Adrenal gland (tissue), 12 donors: ENCODE measurements around the gene AFAP1. TPM values are rescaled to one million over a fixed set of nuclear protein-coding genes. Genes with fewer than 3 reads are reported as not detected.

Experiments used
- DNase-seq, 7 donors: peaks; one replicate each; pipeline ENCODE4 v3.0.0-alpha.2; 2019 to 2020
- H3K27ac ChIP-seq, 5 donors: fragments of 200-600 bp; sonication (generic) in 4 of 5; 1 replicate in 3 of 5; 2 replicates in 2 of 5; pipeline versions ENCODE4 v1.5.1 to v1.8.0; 2016 to 2020; ENCODE audit warnings: mild to moderate bottlenecking in 1 of 5
- H3K27me3 ChIP-seq: fragments of 200-600 bp; 2 replicates; pipeline ENCODE4 v1.8.0; 2021
- H3K36me3 ChIP-seq, 2 donors: fragments of 200-600 bp; replicated peaks in 1 of 2; 1 replicate in 1 of 2; 2 replicates in 1 of 2; pipeline versions ENCODE4 v1.5.1 to v1.8.0; 2018 to 2022
- H3K4me1 ChIP-seq, 2 donors: fragments of 200-600 bp; replicated peaks in 1 of 2; 1 replicate in 1 of 2; 2 replicates in 1 of 2; pipeline versions ENCODE4 v1.5.1 to v1.8.0; 2018 to 2021
- H3K4me3 ChIP-seq, 4 donors: fragments of 200-600 bp; sonication (generic) in 3 of 4; one replicate each; pipeline ENCODE4 v1.5.1; 2016 to 2018
- H3K9me3 ChIP-seq, 3 donors: fragments of 200-600 bp; sonication (generic) in 1 of 3; replicated peaks in 1 of 3; 1 replicate in 2 of 3; 2 replicates in 1 of 3; pipeline versions ENCODE4 v1.5.1 to v1.8.0; 2016 to 2021
- POLR2A ChIP-seq, 2 donors: fragments of 450-650 bp; IDR thresholded peaks; one replicate each; pipeline ENCODE4 v1.6.1; 2017; ENCODE audit warnings: antibody characterized with exemption in 2 of 2, mild to moderate bottlenecking in 2 of 2, moderate library complexity in 1 of 2
- WGBS, 4 donors: extraction: QIAGEN DNeasy Blood & Tissue Kit in 2 of 4; methylation state at CpG; one replicate each; pipeline versions ENCODE4 v1.1.5 to v1.1.7; 2013 to 2017; 5-methylcytosine and 5-hydroxymethylcytosine counted together
- intact Hi-C, 2 donors: fragments of 100-400 bp; cut with DNase I; formaldehyde crosslinking; loops; one replicate each; pipeline versions ENCODE4 v1.14.1 to v1.15.0; 2022 to 2023
- polyA plus RNA-seq, 3 donors: library from polyadenylated mRNA; stranded (reverse); fragments of 200-250 nt in 2 of 3; fragments of 350-450 nt in 1 of 3; fragmentation: Illumina TruSeq in 1 of 3; extraction: RNeasy Lipid Tissue Mini Kit (QIAGEN cat#74804) in 1 of 3; gene quantifications; one replicate each; pipeline ENCODE4 v1.2.3, GENCODE V29; 2013 to 2014
- total RNA-seq, 9 donors: library from RNA; depleted of rRNA in 4 of 9; stranded (reverse); fragments of >200 nt in 4 of 9; fragments of 120-200 nt in 1 of 9; fragmentation: NEBNext Ultra II Directional in 1 of 9; extraction: Animal tissue kit (Norgen Biotek cat#: 25700) in 1 of 9; gene quantifications; one replicate each; pipeline versions ENCODE4 v1.1.0 to v1.2.4, GENCODE V29; 2013 to 2023
- TF ChIP-seq, protein P1 (sequence below), 6 experiments: fragments of 450-650 bp in 4 of 6; fragments of 200-600 bp in 2 of 6; sonication (generic) in 1 of 6; IDR thresholded peaks; 1 replicate in 5 of 6; 2 replicates in 1 of 6; pipeline versions ENCODE4 v1.5.1 to v1.8.0; 2016 to 2021; ENCODE audit warnings: antibody characterized with exemption in 6 of 6, mild to moderate bottlenecking in 2 of 6, moderate library complexity in 1 of 6
- donor health status: healthy with polysubstance abuse.
- donor health status: Bipolar disorder and iron deficiency.
- donor health status: DM: yes; HTN: yes; CAD: no.
- donor health status: DM: no; HTN: no; CAD: no.
- donor health status: DM: no; HTN: no; CAD: no.
- donor health status: DM: yes; HTN: yes; CAD: no.

The AFAP1 gene
- total and polyA plus RNA-seq, 12 donors, result 3.3 to 16.1 (median 9.8) TPM

- Histone ChIP-seq H3K27me3 (no peaks in the 10 kb centered on the region), H3K4me3 (no peak overlapping the region), H3K9me3 (no peaks in the 10 kb centered on the region), H3K36me3 (peaks cover 0 to 8% of the 10 kb centered on the region in 2 donors), H3K27ac (peak overlapping the region in 2 of 5 donors; percentile 19 to 78), H3K4me1 (peaks cover 0 to 23% of the 10 kb centered on the region in 2 donors)
- no peak for TF ChIP-seq POLR2A (IDR thresholded peaks at IDR 0.05)
- whole genome bisulfite sequencing, 4 donors, result 91 to 96% (median 94%) methylated on average over 9 of the region's 9 CpGs
- no peak for DNase-seq
- intact Hi-C loops, result no loop called here
Observed at GRCh38 chr4:7819446-7819845, 120.2 kb downstream of the AFAP1 start.

DNA sequence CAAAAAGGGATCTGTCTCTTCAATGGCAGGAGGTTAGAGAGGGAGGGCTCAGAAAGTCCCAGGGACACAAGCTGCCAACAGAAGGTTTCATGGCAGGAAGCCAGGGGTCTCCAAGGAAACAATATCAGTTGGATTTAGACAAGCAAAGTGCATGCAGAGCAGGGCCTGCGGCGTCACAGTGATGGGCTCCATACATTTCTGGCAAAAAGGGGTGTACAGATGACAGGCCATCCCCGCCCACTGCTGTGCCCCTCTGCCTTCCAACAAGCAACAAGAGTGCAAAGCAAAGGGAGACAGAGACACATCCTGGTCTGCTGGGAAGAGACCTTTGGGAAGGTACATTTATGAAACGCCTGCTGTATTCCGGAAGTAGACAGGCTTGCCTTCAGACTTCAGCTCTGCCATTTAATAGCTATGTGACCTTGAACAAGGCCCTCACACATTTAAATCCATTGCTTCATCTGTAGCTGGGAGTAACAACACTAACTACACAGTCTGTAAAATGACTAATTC, 121.2 kb downstream of the AFAP1 start:
- Histone ChIP-seq H3K27ac (peak overlapping the region in 2 of 5 donors; percentile 19 to 78), H3K36me3 (peaks cover 0 to 12% of the 10 kb centered on the region in 2 donors), H3K9me3 (no peaks in the 10 kb centered on the region), H3K4me1 (peaks cover 0 to 22% of the 10 kb centered on the region in 2 donors), H3K4me3 (no peak overlapping the region), H3K27me3 (no peaks in the 10 kb centered on the region)
- peak; percentile 62 to 94 (median 88) for DNase-seq
- no peak for TF ChIP-seq POLR2A (IDR thresholded peaks at IDR 0.05)
- TF ChIP-seq, protein P1, sequence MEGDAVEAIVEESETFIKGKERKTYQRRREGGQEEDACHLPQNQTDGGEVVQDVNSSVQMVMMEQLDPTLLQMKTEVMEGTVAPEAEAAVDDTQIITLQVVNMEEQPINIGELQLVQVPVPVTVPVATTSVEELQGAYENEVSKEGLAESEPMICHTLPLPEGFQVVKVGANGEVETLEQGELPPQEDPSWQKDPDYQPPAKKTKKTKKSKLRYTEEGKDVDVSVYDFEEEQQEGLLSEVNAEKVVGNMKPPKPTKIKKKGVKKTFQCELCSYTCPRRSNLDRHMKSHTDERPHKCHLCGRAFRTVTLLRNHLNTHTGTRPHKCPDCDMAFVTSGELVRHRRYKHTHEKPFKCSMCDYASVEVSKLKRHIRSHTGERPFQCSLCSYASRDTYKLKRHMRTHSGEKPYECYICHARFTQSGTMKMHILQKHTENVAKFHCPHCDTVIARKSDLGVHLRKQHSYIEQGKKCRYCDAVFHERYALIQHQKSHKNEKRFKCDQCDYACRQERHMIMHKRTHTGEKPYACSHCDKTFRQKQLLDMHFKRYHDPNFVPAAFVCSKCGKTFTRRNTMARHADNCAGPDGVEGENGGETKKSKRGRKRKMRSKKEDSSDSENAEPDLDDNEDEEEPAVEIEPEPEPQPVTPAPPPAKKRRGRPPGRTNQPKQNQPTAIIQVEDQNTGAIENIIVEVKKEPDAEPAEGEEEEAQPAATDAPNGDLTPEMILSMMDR (IDR thresholded peaks at IDR 0.05), result no peak
- intact Hi-C loops, result no loop called here
- WGBS, 4 donors, result 54 to 58% (median 55%) methylated on average over 5 of the region's 5 CpGs

DNA sequence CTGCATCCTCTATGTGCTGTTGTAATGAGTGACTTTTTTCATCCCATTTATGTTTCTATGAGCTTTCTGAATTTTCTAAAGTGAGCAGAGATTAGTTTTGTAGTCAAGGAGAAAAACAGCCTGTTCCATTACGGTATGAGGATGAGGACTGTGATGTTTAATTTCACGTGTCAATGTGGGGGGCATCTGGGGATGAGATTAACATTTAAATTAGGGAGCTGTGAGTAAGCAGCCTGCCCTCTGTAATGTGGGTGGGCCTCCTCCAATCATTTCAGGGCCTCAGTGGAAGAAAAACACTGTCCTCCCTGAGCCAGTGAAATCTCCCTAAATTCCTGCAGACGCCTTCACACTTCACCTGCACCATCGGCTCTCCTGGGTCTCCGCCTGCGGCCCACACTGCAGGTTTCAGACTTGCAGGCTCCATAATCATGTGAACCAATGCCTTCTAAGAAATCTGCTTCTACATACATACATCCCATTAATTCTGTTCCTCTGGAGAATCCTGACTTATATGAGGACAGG, 121.7 kb downstream of the AFAP1 start:
- Histone ChIP-seq H3K4me3 (no peak overlapping the region), H3K9me3 (no peaks in the 10 kb centered on the region), H3K4me1 (peaks cover 0 to 22% of the 10 kb centered on the region in 2 donors), H3K27me3 (no peaks in the 10 kb centered on the region), H3K27ac (peak overlapping the region in 2 of 5 donors; percentile 19 to 78), H3K36me3 (peaks cover 0 to 12% of the 10 kb centered on the region in 2 donors)
- no peak for DNase-seq
- 53 to 77% (median 71%) methylated on average over 6 of the region's 6 CpGs for WGBS, 4 donors
- no peak for TF ChIP-seq POLR2A (IDR thresholded peaks at IDR 0.05)
- TF ChIP-seq, protein P1 (IDR thresholded peaks at IDR 0.05), result no peak
- intact Hi-C loops, result no loop called here

GRCh38 chr4:7816771-7817170, 122.9 kb downstream of the AFAP1 start:
- H3K27me3 ChIP-seq, result no peaks in the 10 kb centered on the region
- peaks cover 0 to 22% of the 10 kb centered on the region in 2 donors for H3K4me1 ChIP-seq
- 85 to 91% (median 90%) methylated on average over 6 to 7 of the region's 7 CpGs for WGBS, 4 donors
- TF ChIP-seq, protein P1 (IDR thresholded peaks at IDR 0.05), result no peak
- no peak for DNase-seq
- intact Hi-C loops, result no loop called here
- H3K36me3 ChIP-seq, result peaks cover 0 to 12% of the 10 kb centered on the region in 2 donors
- peak overlapping the region in 1 of 5 donors; percentile 1 for H3K27ac ChIP-seq
- no peaks in the 10 kb centered on the region for H3K9me3 ChIP-seq
- no peak overlapping the region for H3K4me3 ChIP-seq

- Histone ChIP-seq H3K27ac (no peak overlapping the region), H3K36me3 (peaks cover 0 to 12% of the 10 kb centered on the region in 2 donors), H3K4me3 (no peak overlapping the region), H3K9me3 (no peaks in the 10 kb centered on the region), H3K27me3 (no peaks in the 10 kb centered on the region), H3K4me1 (peaks cover 0 to 22% of the 10 kb centered on the region in 2 donors)
- 90 to 100% (median 94%) methylated on average over 1 of the region's 1 CpG for WGBS, 4 donors
- no peak for TF ChIP-seq POLR2A (IDR thresholded peaks at IDR 0.05)
- TF ChIP-seq, protein P1 (IDR thresholded peaks at IDR 0.05), result no peak
- intact Hi-C loops, result no loop called here
- no peak for DNase-seq
Observed at GRCh38 chr4:7815981-7816380, 123.7 kb downstream of the AFAP1 start.
